ENCODE measurements around the gene PFKFB2.

- TF ChIP-seq, protein P1, sequence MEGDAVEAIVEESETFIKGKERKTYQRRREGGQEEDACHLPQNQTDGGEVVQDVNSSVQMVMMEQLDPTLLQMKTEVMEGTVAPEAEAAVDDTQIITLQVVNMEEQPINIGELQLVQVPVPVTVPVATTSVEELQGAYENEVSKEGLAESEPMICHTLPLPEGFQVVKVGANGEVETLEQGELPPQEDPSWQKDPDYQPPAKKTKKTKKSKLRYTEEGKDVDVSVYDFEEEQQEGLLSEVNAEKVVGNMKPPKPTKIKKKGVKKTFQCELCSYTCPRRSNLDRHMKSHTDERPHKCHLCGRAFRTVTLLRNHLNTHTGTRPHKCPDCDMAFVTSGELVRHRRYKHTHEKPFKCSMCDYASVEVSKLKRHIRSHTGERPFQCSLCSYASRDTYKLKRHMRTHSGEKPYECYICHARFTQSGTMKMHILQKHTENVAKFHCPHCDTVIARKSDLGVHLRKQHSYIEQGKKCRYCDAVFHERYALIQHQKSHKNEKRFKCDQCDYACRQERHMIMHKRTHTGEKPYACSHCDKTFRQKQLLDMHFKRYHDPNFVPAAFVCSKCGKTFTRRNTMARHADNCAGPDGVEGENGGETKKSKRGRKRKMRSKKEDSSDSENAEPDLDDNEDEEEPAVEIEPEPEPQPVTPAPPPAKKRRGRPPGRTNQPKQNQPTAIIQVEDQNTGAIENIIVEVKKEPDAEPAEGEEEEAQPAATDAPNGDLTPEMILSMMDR (IDR thresholded peaks at IDR 0.05) = no peak
- TF ChIP-seq POLR2A (IDR thresholded peaks at IDR 0.05) = no peak
- TF ChIP-seq POLR2AphosphoS5 (IDR thresholded peaks at IDR 0.05) = no peak
Measured at GRCh38 chr1:207013321-207014085, 39.6 kb upstream of the PFKFB2 start.
